DOHH2 (cell line): ENCODE data around the gene SUPT20HL1.

Experiments
- H3F3A ChIP-seq: fragments of 200-600 bp; sonication (generic), shearing (Covaris generic); 2 replicates; pipeline ENCODE4 v1.6.0; 2016; ENCODE audit warnings: antibody characterized with exemption, mild to moderate bottlenecking; ENCODE audit not compliant: control insufficient read depth, insufficient read depth
- H3K27ac ChIP-seq: fragments of 200-600 bp; sonication (generic); 2 replicates; pipeline ENCODE4 v1.5.1; 2014; ENCODE audit warnings: low read depth, mild to moderate bottlenecking, low read length, moderate library complexity
- H3K27me3 ChIP-seq: fragments of 200-600 bp; sonication (generic); 2 replicates; pipeline ENCODE4 v1.6.1; 2014; ENCODE audit warnings: mild to moderate bottlenecking, low read length, mixed read lengths; ENCODE audit not compliant: control insufficient read depth
- H3K36me3 ChIP-seq: fragments of 200-600 bp; sonication (generic); 2 replicates; pipeline ENCODE4 v1.6.1; 2014; ENCODE audit warnings: mild to moderate bottlenecking, low read length, moderate library complexity, mixed read lengths; ENCODE audit not compliant: control insufficient read depth
- H3K4me1 ChIP-seq: fragments of 200-600 bp; sonication (generic); 2 replicates; pipeline ENCODE4 v1.6.1; 2014; ENCODE audit warnings: mild to moderate bottlenecking, low read length, mixed read lengths; ENCODE audit not compliant: control insufficient read depth
- H3K4me2 ChIP-seq: fragments of 200-600 bp; sonication (generic); 2 replicates; pipeline ENCODE4 v1.6.0; 2014; ENCODE audit warnings: mild to moderate bottlenecking, low read length, moderate library complexity
- H3K4me3 ChIP-seq: fragments of 200-600 bp; sonication (generic); 2 replicates; pipeline ENCODE4 v1.5.1; 2014; ENCODE audit warnings: mild to moderate bottlenecking, low read length, mixed read lengths
- H3K79me2 ChIP-seq: fragments of 200-600 bp; sonication (generic); 2 replicates; pipeline ENCODE4 v1.6.1; 2014; ENCODE audit warnings: mild to moderate bottlenecking, low read length, mixed read lengths; ENCODE audit not compliant: control insufficient read depth
- H3K9me2 ChIP-seq: fragments of 200-600 bp; sonication (generic); replicated peaks from 2 replicates; pipeline ENCODE4 v1.6.1; 2014; ENCODE audit warnings: mild to moderate bottlenecking, low read length, mixed read lengths; ENCODE audit not compliant: control insufficient read depth
- H3K9me3 ChIP-seq: fragments of 200-600 bp; sonication (generic); 2 replicates; pipeline ENCODE4 v1.6.1; 2014; ENCODE audit warnings: antibody characterized with exemption, low read length, mixed read lengths; ENCODE audit not compliant: control insufficient read depth, insufficient read depth
- H4K20me1 ChIP-seq: fragments of 200-600 bp; sonication (generic); 2 replicates; pipeline ENCODE4 v1.6.0; 2014; ENCODE audit warnings: low read depth, mild to moderate bottlenecking, antibody characterized with exemption, low read length, moderate library complexity; ENCODE audit not compliant: control insufficient read depth, insufficient read depth
- EZH2phosphoT487 ChIP-seq: fragments of 200-600 bp; sonication (generic); IDR thresholded peaks from 2 replicates; pipeline ENCODE4 v1.6.1; 2017; ENCODE audit warnings: borderline replicate concordance, mild to moderate bottlenecking, antibody characterized with exemption, low read length, moderate library complexity, mixed read lengths
- TF ChIP-seq, protein P1 (sequence below): fragments of 200-600 bp; sonication (generic); IDR thresholded peaks from one replicate; pipeline ENCODE4 v1.5.1; 2014; ENCODE audit warnings: antibody characterized with exemption, mild to moderate bottlenecking, low read depth, low read length; ENCODE audit not compliant: poor library complexity, severe bottlenecking

Gene SUPT20HL1

DNA sequence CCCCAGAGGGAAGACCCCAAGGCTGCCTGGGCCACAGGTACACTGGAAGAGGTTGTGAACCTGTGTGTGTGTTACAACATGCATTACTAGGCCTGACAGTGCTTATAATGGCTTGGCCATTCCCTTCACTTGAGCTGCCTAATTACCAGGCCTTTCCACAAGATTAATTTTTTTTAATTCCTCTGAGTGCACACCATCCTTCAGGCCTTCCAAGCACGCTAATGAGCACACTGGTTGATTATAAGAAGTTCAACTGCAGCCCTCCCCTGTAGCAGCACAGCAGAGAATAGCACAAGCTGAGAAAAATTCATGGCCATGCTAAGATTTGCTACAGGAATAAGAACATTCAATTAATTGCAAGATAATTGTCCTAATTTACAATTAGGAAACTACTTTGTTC is 44.3 kb upstream of the SUPT20HL1 start:
- H3K27me3 ChIP-seq, result no peaks in the 10 kb centered on the region
- H3K9me2 ChIP-seq, result no peaks in the 10 kb centered on the region
- no peak overlapping the region for H3K4me3 ChIP-seq
- no peak overlapping the region for H3K27ac ChIP-seq
- no peaks in the 10 kb centered on the region for H4K20me1 ChIP-seq
- no peaks in the 10 kb centered on the region for H3K9me3 ChIP-seq
- H3K79me2 ChIP-seq, result no peaks in the 10 kb centered on the region
- H3K4me1 ChIP-seq, result no peaks in the 10 kb centered on the region
- TF ChIP-seq, protein P1, sequence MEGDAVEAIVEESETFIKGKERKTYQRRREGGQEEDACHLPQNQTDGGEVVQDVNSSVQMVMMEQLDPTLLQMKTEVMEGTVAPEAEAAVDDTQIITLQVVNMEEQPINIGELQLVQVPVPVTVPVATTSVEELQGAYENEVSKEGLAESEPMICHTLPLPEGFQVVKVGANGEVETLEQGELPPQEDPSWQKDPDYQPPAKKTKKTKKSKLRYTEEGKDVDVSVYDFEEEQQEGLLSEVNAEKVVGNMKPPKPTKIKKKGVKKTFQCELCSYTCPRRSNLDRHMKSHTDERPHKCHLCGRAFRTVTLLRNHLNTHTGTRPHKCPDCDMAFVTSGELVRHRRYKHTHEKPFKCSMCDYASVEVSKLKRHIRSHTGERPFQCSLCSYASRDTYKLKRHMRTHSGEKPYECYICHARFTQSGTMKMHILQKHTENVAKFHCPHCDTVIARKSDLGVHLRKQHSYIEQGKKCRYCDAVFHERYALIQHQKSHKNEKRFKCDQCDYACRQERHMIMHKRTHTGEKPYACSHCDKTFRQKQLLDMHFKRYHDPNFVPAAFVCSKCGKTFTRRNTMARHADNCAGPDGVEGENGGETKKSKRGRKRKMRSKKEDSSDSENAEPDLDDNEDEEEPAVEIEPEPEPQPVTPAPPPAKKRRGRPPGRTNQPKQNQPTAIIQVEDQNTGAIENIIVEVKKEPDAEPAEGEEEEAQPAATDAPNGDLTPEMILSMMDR, result no peak
- TF ChIP-seq EZH2phosphoT487, result no peak
- H3K36me3 ChIP-seq, result no peaks in the 10 kb centered on the region
- no peaks in the 10 kb centered on the region for H3F3A ChIP-seq
- H3K4me2 ChIP-seq, result no peak overlapping the region

- no peaks in the 10 kb centered on the region for H3F3A ChIP-seq
- no peak overlapping the region for H3K27ac ChIP-seq
- no peak overlapping the region for H3K4me2 ChIP-seq
- no peaks in the 10 kb centered on the region for H3K27me3 ChIP-seq
- H3K9me3 ChIP-seq, result no peaks in the 10 kb centered on the region
- no peaks in the 10 kb centered on the region for H3K4me1 ChIP-seq
- no peaks in the 10 kb centered on the region for H4K20me1 ChIP-seq
- no peak overlapping the region for H3K4me3 ChIP-seq
- no peaks in the 10 kb centered on the region for H3K9me2 ChIP-seq
- no peaks in the 10 kb centered on the region for H3K36me3 ChIP-seq
- TF ChIP-seq, protein P1, result no peak
- TF ChIP-seq EZH2phosphoT487, result no peak
- no peaks in the 10 kb centered on the region for H3K79me2 ChIP-seq
These were observed 42.9 kb upstream of the SUPT20HL1 start for GRCh38 chrX:24317567-24317966.

GRCh38 chrX:24321741-24322395 is 38.6 kb upstream of the SUPT20HL1 start:
- H3K27ac ChIP-seq, result no peak overlapping the region
- no peak overlapping the region for H3K4me3 ChIP-seq
- no peak overlapping the region for H3K4me2 ChIP-seq
- no peaks in the 10 kb centered on the region for H3K9me3 ChIP-seq
- no peaks in the 10 kb centered on the region for H3K9me2 ChIP-seq
- H3K79me2 ChIP-seq, result no peaks in the 10 kb centered on the region
- no peaks in the 10 kb centered on the region for H3F3A ChIP-seq
- no peaks in the 10 kb centered on the region for H4K20me1 ChIP-seq
- TF ChIP-seq, protein P1, result no peak
- no peak for TF ChIP-seq EZH2phosphoT487
- no peaks in the 10 kb centered on the region for H3K27me3 ChIP-seq
- H3K4me1 ChIP-seq, result no peaks in the 10 kb centered on the region
- H3K36me3 ChIP-seq, result no peaks in the 10 kb centered on the region
